PFSK-1 (cell line): ENCODE results near the gene MED8.

ENCODE experiments used
- TAF1 ChIP-seq: IDR thresholded peaks from 2 replicates; pipeline ENCODE4 v1.6.1; 2012; ENCODE audit warnings: low read length, control low read depth, borderline replicate concordance; ENCODE audit not compliant: insufficient read depth
- TF ChIP-seq, protein P1 (sequence below), 2 experiments: IDR thresholded peaks; 2 replicates each; pipeline versions ENCODE4 v1.6.1 to v1.8.0; 2011 to 2012; ENCODE audit warnings: low read depth in 2 of 2, low read length in 2 of 2, control low read depth in 1 of 2, inconsistent platforms in 1 of 2, mild to moderate bottlenecking in 1 of 2, moderate library complexity in 1 of 2; ENCODE audit not compliant: insufficient read depth in 1 of 2

DNA sequence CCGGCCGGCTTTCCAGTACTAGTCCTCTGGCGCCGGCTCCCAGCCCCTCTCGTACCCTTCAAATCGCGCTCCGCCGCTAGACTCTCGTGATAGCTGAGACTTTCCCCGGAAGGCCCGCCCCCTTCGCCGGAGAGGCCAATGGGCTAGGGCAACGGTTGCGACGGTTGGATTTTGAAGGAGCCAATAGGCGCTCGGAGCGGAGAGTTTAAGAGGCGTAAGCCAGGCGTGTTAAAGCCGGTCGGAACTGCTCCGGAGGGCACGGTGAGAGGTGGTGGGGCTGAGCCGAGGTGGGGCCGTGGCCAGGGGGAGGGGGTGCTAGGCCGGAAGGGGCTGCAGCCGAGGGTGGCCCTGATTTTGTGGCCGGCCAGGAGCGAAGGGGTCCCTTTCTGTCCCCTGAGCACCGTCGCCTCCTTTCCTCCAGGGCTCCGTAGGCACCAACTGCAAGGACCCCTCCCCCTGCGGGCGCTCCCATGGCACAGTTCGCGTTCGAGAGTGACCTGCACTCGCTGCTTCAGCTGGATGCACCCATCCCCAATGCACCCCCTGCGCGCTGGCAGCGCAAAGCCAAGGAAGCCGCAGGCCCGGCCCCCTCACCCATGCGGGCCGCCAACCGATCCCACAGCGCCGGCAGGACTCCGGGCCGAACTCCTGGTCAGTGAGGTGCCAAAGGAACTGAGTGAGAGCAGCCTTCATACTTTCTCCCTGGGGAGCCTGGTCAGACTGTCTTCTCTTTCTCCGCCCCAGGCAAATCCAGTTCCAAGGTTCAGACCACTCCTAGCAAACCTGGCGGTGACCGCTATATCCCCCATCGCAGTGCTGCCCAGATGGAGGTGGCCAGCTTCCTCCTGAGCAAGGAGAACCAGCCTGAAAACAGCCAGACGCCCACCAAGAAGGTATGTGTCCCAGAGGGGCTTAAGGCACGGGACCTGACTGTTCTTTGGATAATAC lies 30.6 kb downstream of the MED8 start, which contains the start of gene CDC20:
- TF ChIP-seq TAF1 = peak; percentile 95
- TF ChIP-seq, protein P1, sequence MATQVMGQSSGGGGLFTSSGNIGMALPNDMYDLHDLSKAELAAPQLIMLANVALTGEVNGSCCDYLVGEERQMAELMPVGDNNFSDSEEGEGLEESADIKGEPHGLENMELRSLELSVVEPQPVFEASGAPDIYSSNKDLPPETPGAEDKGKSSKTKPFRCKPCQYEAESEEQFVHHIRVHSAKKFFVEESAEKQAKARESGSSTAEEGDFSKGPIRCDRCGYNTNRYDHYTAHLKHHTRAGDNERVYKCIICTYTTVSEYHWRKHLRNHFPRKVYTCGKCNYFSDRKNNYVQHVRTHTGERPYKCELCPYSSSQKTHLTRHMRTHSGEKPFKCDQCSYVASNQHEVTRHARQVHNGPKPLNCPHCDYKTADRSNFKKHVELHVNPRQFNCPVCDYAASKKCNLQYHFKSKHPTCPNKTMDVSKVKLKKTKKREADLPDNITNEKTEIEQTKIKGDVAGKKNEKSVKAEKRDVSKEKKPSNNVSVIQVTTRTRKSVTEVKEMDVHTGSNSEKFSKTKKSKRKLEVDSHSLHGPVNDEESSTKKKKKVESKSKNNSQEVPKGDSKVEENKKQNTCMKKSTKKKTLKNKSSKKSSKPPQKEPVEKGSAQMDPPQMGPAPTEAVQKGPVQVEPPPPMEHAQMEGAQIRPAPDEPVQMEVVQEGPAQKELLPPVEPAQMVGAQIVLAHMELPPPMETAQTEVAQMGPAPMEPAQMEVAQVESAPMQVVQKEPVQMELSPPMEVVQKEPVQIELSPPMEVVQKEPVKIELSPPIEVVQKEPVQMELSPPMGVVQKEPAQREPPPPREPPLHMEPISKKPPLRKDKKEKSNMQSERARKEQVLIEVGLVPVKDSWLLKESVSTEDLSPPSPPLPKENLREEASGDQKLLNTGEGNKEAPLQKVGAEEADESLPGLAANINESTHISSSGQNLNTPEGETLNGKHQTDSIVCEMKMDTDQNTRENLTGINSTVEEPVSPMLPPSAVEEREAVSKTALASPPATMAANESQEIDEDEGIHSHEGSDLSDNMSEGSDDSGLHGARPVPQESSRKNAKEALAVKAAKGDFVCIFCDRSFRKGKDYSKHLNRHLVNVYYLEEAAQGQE (IDR thresholded peaks at IDR 0.05; ENCODE audit: insufficient read depth in 1 of 2, low read depth in 2 of 2, low read length in 2 of 2) = no peak
